Kidney epithelial cell (primary cell): ENCODE data around the gene PPCDC. TPM values are rescaled to one million over a fixed set of nuclear protein-coding genes. Genes with fewer than 3 reads are reported as not detected.

Experiments used
- DNase-seq: peaks from one replicate; pipeline ENCODE4 v3.0.0-alpha.2; 2010; ENCODE audit warnings: low read depth
- H3K27me3 ChIP-seq: 2 replicates; pipeline ENCODE4 v1.6.0; 2011; ENCODE audit warnings: low read length; ENCODE audit not compliant: control insufficient read depth, insufficient read depth
- H3K36me3 ChIP-seq: 2 replicates; pipeline ENCODE4 v1.5.1; 2011; ENCODE audit warnings: low read length; ENCODE audit not compliant: control insufficient read depth, insufficient read depth
- H3K4me3 ChIP-seq: 2 replicates; pipeline ENCODE4 v1.5.1; 2011; ENCODE audit warnings: low read depth, mild to moderate bottlenecking, control low read depth, low read length
- total RNA-seq: library from RNA; depleted of rRNA; stranded (reverse); fragments of >200 nt; gene quantifications from 2 replicates; pipeline ENCODE4 v1.2.3, GENCODE V29; 2015
- TF ChIP-seq, protein P1 (sequence below): IDR thresholded peaks from 2 replicates; pipeline ENCODE4 v1.5.1; 2011; ENCODE audit warnings: mild to moderate bottlenecking, moderate library complexity, low read length, control low read depth, inconsistent platforms; ENCODE audit not compliant: insufficient read depth, poor library complexity, severe bottlenecking

Gene PPCDC
- total RNA-seq, 1 donor from 2014 or later = 25.9 TPM

DNA sequence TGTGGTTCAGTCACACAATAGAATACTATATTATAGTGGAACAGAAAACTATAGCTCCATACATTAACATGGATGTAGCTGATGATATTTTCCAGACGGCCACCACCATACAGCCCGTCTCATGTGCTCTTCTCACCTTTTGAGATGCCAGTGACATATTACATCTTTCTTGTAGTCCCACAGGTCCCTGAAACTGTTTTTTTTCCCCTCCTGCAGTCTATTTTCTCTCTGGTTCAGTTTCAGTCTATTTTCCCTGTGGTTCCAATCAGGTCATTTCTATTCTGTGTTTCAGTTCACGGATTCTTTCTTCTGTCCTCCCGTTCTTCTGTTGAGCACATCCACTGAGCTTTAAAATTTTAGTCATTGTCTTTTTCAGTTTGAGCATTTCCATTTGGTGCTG lies 72.2 kb downstream of the PPCDC start:
- DNase-seq = no peak
- H3K4me3 ChIP-seq = no peak overlapping the region
- H3K27me3 ChIP-seq = no peaks in the 10 kb centered on the region
- TF ChIP-seq, protein P1, sequence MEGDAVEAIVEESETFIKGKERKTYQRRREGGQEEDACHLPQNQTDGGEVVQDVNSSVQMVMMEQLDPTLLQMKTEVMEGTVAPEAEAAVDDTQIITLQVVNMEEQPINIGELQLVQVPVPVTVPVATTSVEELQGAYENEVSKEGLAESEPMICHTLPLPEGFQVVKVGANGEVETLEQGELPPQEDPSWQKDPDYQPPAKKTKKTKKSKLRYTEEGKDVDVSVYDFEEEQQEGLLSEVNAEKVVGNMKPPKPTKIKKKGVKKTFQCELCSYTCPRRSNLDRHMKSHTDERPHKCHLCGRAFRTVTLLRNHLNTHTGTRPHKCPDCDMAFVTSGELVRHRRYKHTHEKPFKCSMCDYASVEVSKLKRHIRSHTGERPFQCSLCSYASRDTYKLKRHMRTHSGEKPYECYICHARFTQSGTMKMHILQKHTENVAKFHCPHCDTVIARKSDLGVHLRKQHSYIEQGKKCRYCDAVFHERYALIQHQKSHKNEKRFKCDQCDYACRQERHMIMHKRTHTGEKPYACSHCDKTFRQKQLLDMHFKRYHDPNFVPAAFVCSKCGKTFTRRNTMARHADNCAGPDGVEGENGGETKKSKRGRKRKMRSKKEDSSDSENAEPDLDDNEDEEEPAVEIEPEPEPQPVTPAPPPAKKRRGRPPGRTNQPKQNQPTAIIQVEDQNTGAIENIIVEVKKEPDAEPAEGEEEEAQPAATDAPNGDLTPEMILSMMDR = no peak
- H3K36me3 ChIP-seq = no peaks in the 10 kb centered on the region

DNA sequence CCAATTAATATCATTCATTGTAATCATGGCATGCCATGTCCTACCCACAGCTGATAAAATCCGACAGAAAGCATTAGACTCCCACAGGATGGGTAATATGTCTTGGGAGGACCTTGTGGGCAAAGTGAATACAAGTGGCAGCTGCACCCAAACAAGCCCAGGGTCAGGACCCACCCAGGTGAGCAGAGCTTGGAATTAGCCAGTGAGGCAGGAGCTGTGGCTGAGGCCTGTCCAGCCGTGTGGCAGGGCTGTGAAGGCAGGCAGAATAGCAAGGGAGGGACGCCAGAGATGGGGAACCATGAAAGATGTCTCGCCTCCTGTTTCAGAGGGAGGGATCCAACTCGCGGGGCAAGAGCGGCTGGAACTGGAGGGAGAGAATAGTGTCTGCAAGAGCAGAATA lies 74.5 kb downstream of the PPCDC start:
- no peaks in the 10 kb centered on the region for H3K36me3 ChIP-seq
- no peak for DNase-seq
- H3K4me3 ChIP-seq = no peak overlapping the region
- TF ChIP-seq, protein P1 = no peak
- H3K27me3 ChIP-seq = no peaks in the 10 kb centered on the region

DNA sequence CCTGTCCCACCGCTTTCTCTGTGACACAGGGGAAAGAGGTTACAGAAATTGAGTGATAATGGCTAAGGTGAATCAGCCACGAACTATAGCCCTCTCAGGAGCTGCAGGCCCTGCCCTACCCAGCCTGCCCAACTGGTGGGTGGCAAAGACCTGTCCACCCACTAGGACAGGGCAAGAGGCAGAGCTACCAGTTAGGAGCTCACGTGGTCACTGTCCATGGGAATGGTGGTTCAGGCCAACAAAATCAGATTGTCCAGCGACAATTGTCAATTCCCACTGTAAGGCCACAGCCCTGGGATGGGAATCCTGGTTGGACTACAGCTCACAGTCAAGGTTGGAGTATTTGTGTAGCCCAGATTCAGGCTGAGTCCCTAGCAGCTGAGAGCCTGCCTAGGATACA lies 75.0 kb downstream of the PPCDC start:
- no peaks in the 10 kb centered on the region for H3K27me3 ChIP-seq
- H3K4me3 ChIP-seq = no peak overlapping the region
- no peaks in the 10 kb centered on the region for H3K36me3 ChIP-seq
- TF ChIP-seq, protein P1 = no peak
- no peak for DNase-seq

Other genes with a start within 250 kb of the PPCDC start
- gene CSK, start 241.5 kb upstream of the PPCDC start, total RNA-seq = 48.0 and 51.0 TPM in 2 replicates
- gene LMAN1L, start 210.8 kb upstream of the PPCDC start, total RNA-seq = not detected in 2 replicates
- not detected in 2 replicates for gene CPLX3, start 197.0 kb upstream of the PPCDC start, total RNA-seq
- 24.0 and 32.0 TPM in 2 replicates for gene ULK3, start 180.4 kb upstream of the PPCDC start, total RNA-seq
- gene SCAMP2, start 150.2 kb upstream of the PPCDC start, total RNA-seq = 93.4 and 107 TPM in 2 replicates
- 39.5 and 45.2 TPM in 2 replicates for gene MPI, start 133.5 kb upstream of the PPCDC start, total RNA-seq
- gene FAM219B, start 116.7 kb upstream of the PPCDC start, total RNA-seq = 42.2 and 49.3 TPM in 2 replicates
- gene COX5A, start 85.5 kb upstream of the PPCDC start, total RNA-seq = 132 and 136 TPM in 2 replicates
- gene RPP25, start 66.8 kb upstream of the PPCDC start, total RNA-seq = 9.6 and 12.8 TPM in 2 replicates
- 13.9 and 15.4 TPM in 2 replicates for gene SCAMP5, start 28.0 kb upstream of the PPCDC start, total RNA-seq
- 26.8 and 34.8 TPM in 2 replicates for gene C15orf39, start 178.3 kb downstream of the PPCDC start, total RNA-seq
- not detected in 2 replicates for gene GOLGA6C, start 234.7 kb downstream of the PPCDC start, total RNA-seq